Cardiac muscle cell (in vitro differentiated cells and primary cell): ENCODE results near the gene DES. TPM values are rescaled to one million over a fixed set of nuclear protein-coding genes. Genes with fewer than 3 reads are reported as not detected.

Experiments
- DNase-seq, 2 donors: peaks; one replicate each; pipeline versions ENCODE4 v3.0.0 to v3.0.0-alpha.2; 2010 to 2017; ENCODE audit warnings: low read depth in 1 of 2, low spot score in 1 of 2
- H3K27ac ChIP-seq: fragments of 200-600 bp; sonication (generic); 2 replicates; pipeline ENCODE4 v1.5.1; 2016
- H3K27me3 ChIP-seq: fragments of 200-600 bp; sonication (generic); 2 replicates; pipeline ENCODE4 v1.6.0; 2016; ENCODE audit warnings: control low read depth
- H3K36me3 ChIP-seq: fragments of 200-600 bp; sonication (generic); 2 replicates; pipeline ENCODE4 v1.5.1; 2016; ENCODE audit warnings: control low read depth
- H3K4me1 ChIP-seq: fragments of 200-600 bp; sonication (generic); 2 replicates; pipeline ENCODE4 v1.8.1; 2017; ENCODE audit warnings: low read depth, mild to moderate bottlenecking, mixed run types
- H3K4me3 ChIP-seq: fragments of 200-600 bp; sonication (generic); 2 replicates; pipeline ENCODE4 v1.5.1; 2016; ENCODE audit warnings: mild to moderate bottlenecking
- H3K9me3 ChIP-seq: fragments of 200-600 bp; sonication (generic); 2 replicates; pipeline ENCODE4 v1.5.1; 2017; ENCODE audit warnings: low read depth, mild to moderate bottlenecking, control low read depth
- CTCF ChIP-seq: IDR thresholded peaks from 2 replicates; pipeline ENCODE4 v1.5.1; 2012; ENCODE audit warnings: low read depth, mild to moderate bottlenecking, low read length
- polyA plus RNA-seq: library from polyadenylated mRNA; unstranded; fragments of >200 nt; fragmentation: Nextera tagmentation; extraction: Ambion mirVana; gene quantifications from 2 replicates; pipeline ENCODE4 v1.2.1, GENCODE V29; 2016
- total RNA-seq: library from RNA; depleted of rRNA; stranded (reverse); fragments of >200 nt; gene quantifications from 2 replicates; pipeline ENCODE4 v1.2.3, GENCODE V29; 2016

Gene DES
- total and polyA plus RNA-seq, 2 experiments from 2014 or later = 17.5 to 47.0 TPM

- no peak for DNase-seq
- TF ChIP-seq CTCF = no peak
- peaks cover 29% of the 10 kb centered on the region for H3K36me3 ChIP-seq
- H3K4me3 ChIP-seq = peak overlapping the region; percentile 18
- no peaks in the 10 kb centered on the region for H3K9me3 ChIP-seq
- H3K27ac ChIP-seq = peak overlapping the region; percentile 93
- peaks cover 48% of the 10 kb centered on the region for H3K4me1 ChIP-seq
- H3K27me3 ChIP-seq = no peaks in the 10 kb centered on the region
These were observed 43.5 kb downstream of the DES start for GRCh38 chr2:219461669-219462068.

GRCh38 chr2:219462349-219462748, 44.2 kb downstream of the DES start:
- peaks cover 32% of the 10 kb centered on the region for H3K36me3 ChIP-seq

GRCh38 chr2:219464286-219465032, 46.3 kb downstream of the DES start:
- peak overlapping the region; percentile 34 for H3K27ac ChIP-seq
- TF ChIP-seq CTCF = no peak
- no peaks in the 10 kb centered on the region for H3K9me3 ChIP-seq
- no peak for DNase-seq
- no peaks in the 10 kb centered on the region for H3K27me3 ChIP-seq
- peaks cover 30% of the 10 kb centered on the region for H3K4me1 ChIP-seq
- H3K4me3 ChIP-seq = no peak overlapping the region
- H3K36me3 ChIP-seq = peaks cover 45% of the 10 kb centered on the region

More at GRCh38 chr2:219462349-219462748, 44.2 kb downstream of the DES start:
- Histone ChIP-seq H3K27ac (no peak overlapping the region), H3K4me1 (peaks cover 48% of the 10 kb centered on the region), H3K9me3 (no peaks in the 10 kb centered on the region), H3K27me3 (no peaks in the 10 kb centered on the region), H3K4me3 (no peak overlapping the region)
- no peak for DNase-seq
- TF ChIP-seq CTCF = no peak

GRCh38 chr2:219465659-219466561, 47.7 kb downstream of the DES start:
- no peak for TF ChIP-seq CTCF
- no peaks in the 10 kb centered on the region for H3K27me3 ChIP-seq

GRCh38 chr2:219466816-219467735, 48.9 kb downstream of the DES start:
- peaks cover 22% of the 10 kb centered on the region for H3K4me1 ChIP-seq
- no peak for DNase-seq
- H3K4me3 ChIP-seq = no peak overlapping the region
- H3K9me3 ChIP-seq = no peaks in the 10 kb centered on the region
- H3K36me3 ChIP-seq = peaks cover 49% of the 10 kb centered on the region
- H3K27ac ChIP-seq = peak overlapping the region; percentile 55
- no peak for TF ChIP-seq CTCF
- no peaks in the 10 kb centered on the region for H3K27me3 ChIP-seq

More at GRCh38 chr2:219465659-219466561, 47.7 kb downstream of the DES start:
- Histone ChIP-seq H3K4me1 (peaks cover 33% of the 10 kb centered on the region), H3K27ac (peak overlapping the region; percentile 55), H3K9me3 (no peaks in the 10 kb centered on the region), H3K4me3 (no peak overlapping the region), H3K36me3 (peaks cover 53% of the 10 kb centered on the region)
- DNase-seq = no peak
